Measurements from ENCODE around the gene CFAP57.

Gene CFAP57

DNA sequence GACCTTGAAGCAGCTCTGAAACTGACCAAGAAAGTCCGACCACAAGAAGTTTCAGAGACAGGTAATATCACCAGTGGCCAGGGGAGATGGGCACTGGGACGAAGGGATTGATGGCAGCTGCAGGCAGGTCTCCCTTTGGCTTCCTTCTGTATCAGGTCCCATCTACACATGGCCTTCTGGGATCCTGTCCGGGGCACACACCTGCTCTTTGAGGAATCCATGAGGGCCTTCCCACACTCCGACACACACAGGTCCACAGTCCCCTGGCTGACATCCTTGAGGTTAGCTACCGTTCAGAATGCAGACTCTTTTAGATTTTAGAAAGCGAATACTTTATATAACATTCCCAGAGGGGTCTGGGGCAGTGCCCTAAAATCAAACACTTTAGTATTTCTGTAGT, 71.2 kb downstream of the CFAP57 start:
- no peak for TF ChIP-seq CTCF (IDR thresholded peaks at IDR 0.05; ENCODE audit: low read depth, low read length)
- DNase-seq (ENCODE audit: extremely low read depth, low read depth): no peak

DNA sequence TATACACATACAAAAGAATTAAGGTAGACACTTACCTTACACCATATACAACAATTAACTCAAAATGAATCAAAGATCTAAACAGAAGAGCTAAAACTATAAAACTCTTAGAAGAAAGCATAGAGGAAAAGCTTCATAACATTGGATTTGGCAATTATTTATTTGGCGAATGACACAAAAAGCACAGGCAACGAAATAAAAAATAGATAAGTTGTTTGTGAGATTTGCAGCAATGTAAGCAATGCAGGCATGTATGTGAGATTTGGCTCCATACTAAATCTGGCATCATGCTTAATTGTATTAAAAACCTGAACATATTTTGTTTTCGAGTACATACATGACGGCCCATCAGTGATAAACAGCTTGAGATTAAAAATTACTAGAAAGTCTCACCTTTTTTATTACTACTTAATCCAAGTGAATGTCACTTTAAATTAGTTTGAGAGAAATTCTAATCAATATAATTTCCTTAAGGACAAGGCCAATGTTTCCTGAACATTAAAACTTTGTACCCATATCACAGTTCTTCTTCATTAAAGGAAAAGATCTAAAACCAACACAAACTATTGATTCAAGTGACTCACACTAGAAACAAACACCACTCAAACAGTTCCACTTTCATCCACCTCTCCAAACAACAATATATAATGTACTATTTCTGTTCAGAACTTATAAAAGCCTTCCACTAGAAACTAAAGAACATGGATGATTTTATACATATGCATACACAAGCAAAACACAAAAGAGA, 74.5 kb downstream of the CFAP57 start:
- DNase-seq (ENCODE audit: extremely low read depth, low read depth): no peak
- TF ChIP-seq CTCF (IDR thresholded peaks at IDR 0.05; ENCODE audit: low read depth, low read length): no peak

- no peak for TF ChIP-seq CTCF (IDR thresholded peaks at IDR 0.05; ENCODE audit: low read depth, low read length)
- no peak for DNase-seq (ENCODE audit: extremely low read depth, low read depth)
Observed at GRCh38 chr1:43247256-43247921, 75.3 kb downstream of the CFAP57 start.

DNA sequence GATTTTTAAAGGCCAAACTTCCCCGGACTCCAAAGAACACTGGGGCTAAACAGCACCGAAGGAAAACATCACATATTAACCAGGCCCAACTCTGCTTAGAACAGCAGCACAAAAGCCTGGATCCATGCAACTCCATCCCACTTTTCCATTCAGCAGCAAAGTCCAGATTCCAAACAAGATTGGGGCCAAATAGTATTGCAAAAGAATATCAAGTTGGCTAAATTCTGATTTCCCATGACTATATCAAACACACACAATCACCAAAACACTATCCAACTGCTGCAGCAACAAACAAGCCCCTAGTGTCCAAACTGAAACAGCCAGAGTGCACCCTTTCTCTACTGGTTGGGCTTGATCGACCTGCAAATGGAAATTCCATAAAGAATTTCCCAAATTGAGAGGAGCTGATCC, 78.2 kb downstream of the CFAP57 start:
- no peak for DNase-seq (ENCODE audit: extremely low read depth, low read depth)
- no peak for TF ChIP-seq CTCF (IDR thresholded peaks at IDR 0.05; ENCODE audit: low read depth, low read length)

GRCh38 chr1:43251024-43251423, 78.9 kb downstream of the CFAP57 start:
- no peak for DNase-seq (ENCODE audit: extremely low read depth, low read depth)
- TF ChIP-seq CTCF (IDR thresholded peaks at IDR 0.05; ENCODE audit: low read depth, low read length): no peak

- TF ChIP-seq CTCF (IDR thresholded peaks at IDR 0.05; ENCODE audit: low read depth, low read length): no peak
- DNase-seq (ENCODE audit: extremely low read depth, low read depth): no peak
Observed at GRCh38 chr1:43252225-43252624, 80.1 kb downstream of the CFAP57 start.

GRCh38 chr1:43253173-43253572, 81.0 kb downstream of the CFAP57 start:
- DNase-seq (ENCODE audit: extremely low read depth, low read depth): no peak
- TF ChIP-seq CTCF (IDR thresholded peaks at IDR 0.05; ENCODE audit: low read depth, low read length): no peak

All from AG09319 (cell line).